Mucosa of descending colon (tissue), 3 donors: ENCODE data around the gene MUC4. TPM values are rescaled to one million over a fixed set of nuclear protein-coding genes. Genes with fewer than 3 reads are reported as not detected.
A peak's percentile ranks its signal among the peaks of the same experiment; 100 is the strongest.
"Not testable (repeated sequence)": the region's sequence is repeated elsewhere in the genome, so short reads cannot be mapped to it uniquely, and the experiment has no call there.

Experiments
- ATAC-seq: fragments of 200-7000 bp; cut with Tn5 transposase; one replicate; pipeline ENCODE4 v1.9.1; 2020; ENCODE audit warnings: mild to moderate bottlenecking, moderate library complexity
- DNase-seq, 3 donors: peaks; one replicate each; pipeline ENCODE4 v3.0.0-alpha.2; 2020
- H3K36me3 ChIP-seq: fragments of 200-600 bp; one replicate; pipeline ENCODE4 v1.8.0; 2021; ENCODE audit warnings: low read depth, mild to moderate bottlenecking
- H3K4me1 ChIP-seq: fragments of 200-600 bp; one replicate; pipeline ENCODE4 v1.8.0; 2021; ENCODE audit warnings: low read depth, mild to moderate bottlenecking
- H3K4me3 ChIP-seq: fragments of 200-600 bp; one replicate; pipeline ENCODE4 v1.8.0; 2021; ENCODE audit warnings: mild to moderate bottlenecking
- H3K9me3 ChIP-seq: fragments of 200-600 bp; one replicate; pipeline ENCODE4 v1.8.0; 2021; ENCODE audit warnings: mild to moderate bottlenecking
- CTCF ChIP-seq: fragments of 200-600 bp; IDR thresholded peaks from one replicate; pipeline ENCODE4 v1.8.0; 2022; ENCODE audit warnings: antibody characterized with exemption, mild to moderate bottlenecking
- intact Hi-C, 2 donors: fragments of 100-400 bp; cut with DNase I in 1 of 2; cut with micrococcal nuclease in 1 of 2; formaldehyde crosslinking; loops; one replicate each; pipeline versions ENCODE4 v1.11.0 to v1.11.1; 2022; cut with DNase I, micrococcal nuclease
- total RNA-seq, 3 donors: library from RNA; stranded (reverse); fragmentation: NEBNext Ultra II Directional in 2 of 3; extraction: Animal tissue kit (Norgen Biotek cat#: 25700) in 2 of 3; gene quantifications; one replicate each; pipeline versions ENCODE4 v1.2.1 to v1.2.4, GENCODE V29; 2021 to 2023
- donor health status: DM: no; HTN: no; CAD: no; lungs with moderate emphysema.
- donor health status: DM: no; HTN: no; CAD: no.
- donor health status: DM: no; HTN: yes; CAD: no.

The MUC4 gene
- total RNA-seq, 3 donors from 2014 or later, result 170 to 415 (median 318) TPM

GRCh38 chr3:195746751-195747150 is 65.0 kb downstream of the MUC4 start:
- TF ChIP-seq CTCF, result no peak
- no peaks in the 10 kb centered on the region for H3K36me3 ChIP-seq
- peaks cover 3% of the 10 kb centered on the region for H3K4me1 ChIP-seq
- DNase-seq, result no peak
- ATAC-seq, result no peak
- no peaks in the 10 kb centered on the region for H3K9me3 ChIP-seq
- no peak overlapping the region for H3K4me3 ChIP-seq
- intact Hi-C loops, result no loop called here

- no peak for TF ChIP-seq CTCF
- Histone ChIP-seq H3K36me3 (no peaks in the 10 kb centered on the region), H3K4me1 (peaks cover 3% of the 10 kb centered on the region), H3K4me3 (no peak overlapping the region), H3K9me3 (no peaks in the 10 kb centered on the region)
- DNase-seq (peak in 1 of 3 donors; percentile 20), ATAC-seq (no peak)
- intact Hi-C loops, result no loop called here
These were observed 65.4 kb downstream of the MUC4 start for GRCh38 chr3:195746346-195746745.

- Histone ChIP-seq H3K4me1 (peaks cover 3% of the 10 kb centered on the region), H3K36me3 (no peaks in the 10 kb centered on the region), H3K4me3 (no peak overlapping the region), H3K9me3 (no peaks in the 10 kb centered on the region)
- intact Hi-C loops, result no loop called here
- DNase-seq, result no peak
- no peak for ATAC-seq
- TF ChIP-seq CTCF, result no peak
These were observed 67.3 kb downstream of the MUC4 start for GRCh38 chr3:195744437-195744836.

- Histone ChIP-seq H3K4me3 (no peak overlapping the region), H3K4me1 (no peaks in the 10 kb centered on the region), H3K9me3 (no peaks in the 10 kb centered on the region), H3K36me3 (no peaks in the 10 kb centered on the region)
- TF ChIP-seq CTCF, result no peak
- intact Hi-C loops, result no loop called here
- DNase-seq (no peak), ATAC-seq (no peak)
These were observed 72.1 kb downstream of the MUC4 start for GRCh38 chr3:195739561-195740111.

- no peak for TF ChIP-seq CTCF
- Histone ChIP-seq H3K9me3 (no peaks in the 10 kb centered on the region), H3K4me1 (no peaks in the 10 kb centered on the region), H3K4me3 (no peak overlapping the region), H3K36me3 (no peaks in the 10 kb centered on the region)
- intact Hi-C loops, result no loop called here
- DNase-seq (peak in 1 of 3 donors; percentile 13), ATAC-seq (no peak)
These were observed 73.3 kb downstream of the MUC4 start for GRCh38 chr3:195738274-195739044.

- not testable (repeated sequence) for H3K36me3 ChIP-seq
These were observed 73.9 kb downstream of the MUC4 start for GRCh38 chr3:195737782-195738181.

More at GRCh38 chr3:195737782-195738181, 73.9 kb downstream of the MUC4 start:
- H3K4me1 ChIP-seq, H3K9me3 ChIP-seq, intact Hi-C loops, DNase-seq, ATAC-seq, H3K4me3 ChIP-seq: not testable (repeated sequence)
